H1 (cell line): ENCODE measurements around the gene WDR3. TPM values are rescaled to one million over a fixed set of nuclear protein-coding genes. Genes with fewer than 3 reads are reported as not detected.

ENCODE experiments used
- CTCF ChIA-PET: fragments of 300-600 bp; sonication (Branson Sonifier 250); formaldehyde crosslinking; loops from one replicate; lab custom pipeline; 2021; ENCODE audit not compliant: partially characterized antibody; lab: Charles Lee
- POLR2A ChIA-PET: fragments of 300-600 bp; sonication (Branson Sonifier 250); formaldehyde crosslinking; loops from one replicate; lab custom pipeline; 2021; ENCODE audit warnings: inconsistent platforms; ENCODE audit not compliant: partially characterized antibody; lab: Charles Lee
- DNase-seq, 2 experiments: peaks; one replicate each; pipeline versions ENCODE4 v3.0.0 to v3.0.0-alpha.2; 2010 to 2022; ENCODE audit warnings: low spot score in 2 of 2, low read depth in 1 of 2, mixed read lengths in 1 of 2
- FAIRE-seq: peaks from 2 replicates; lab custom pipeline; 2011; peaks lifted over from hg19 to GRCh38; lab: Jason Lieb, UNC
- H2AFZ ChIP-seq: 2 replicates; pipeline ENCODE4 v1.8.1; 2012; ENCODE audit warnings: low read length, inconsistent platforms
- H2AK5ac ChIP-seq: 2 replicates; pipeline ENCODE4 v1.6.1; 2013; ENCODE audit warnings: low read depth, low read length
- H2BK120ac ChIP-seq: replicated peaks from 2 replicates; pipeline ENCODE3; 2013; ENCODE audit warnings: low read depth, low read length, inconsistent platforms
- H2BK12ac ChIP-seq: 2 replicates; pipeline ENCODE4 v1.6.1; 2013; ENCODE audit warnings: low read depth, low read length
- H2BK15ac ChIP-seq: 2 replicates; pipeline ENCODE4 v1.6.1; 2013; ENCODE audit warnings: low read length
- H2BK20ac ChIP-seq: 2 replicates; pipeline ENCODE4 v1.6.1; 2013; ENCODE audit warnings: low read length
- H2BK5ac ChIP-seq: 2 replicates; pipeline ENCODE4 v1.6.1; 2013; ENCODE audit warnings: low read depth, low read length
- H3K14ac ChIP-seq: 2 replicates; pipeline ENCODE4 v1.6.1; 2013; ENCODE audit warnings: inconsistent platforms; ENCODE audit not compliant: insufficient read length
- H3K18ac ChIP-seq: 2 replicates; pipeline ENCODE4 v1.6.1; 2013; ENCODE audit warnings: low read length; ENCODE audit errors: extremely low read depth
- H3K23ac ChIP-seq: 2 replicates; pipeline ENCODE4 v1.6.1; 2013; ENCODE audit warnings: inconsistent platforms; ENCODE audit not compliant: insufficient read length
- H3K23me2 ChIP-seq: 2 replicates; pipeline ENCODE4 v1.6.1; 2013; ENCODE audit warnings: low read depth, low read length
- H3K27ac ChIP-seq: 2 replicates; pipeline ENCODE4 v1.6.1; 2011; ENCODE audit warnings: low read depth, low read length, inconsistent platforms
- H3K27me3 ChIP-seq, 4 experiments: replicated peaks in 1 of 4; 1 replicate in 1 of 4; 2 replicates in 3 of 4; pipeline versions ENCODE4 v1.6.1 to v1.8.1; 2011 to 2013; ENCODE audit warnings: low read length in 3 of 4, mild to moderate bottlenecking in 3 of 4, inconsistent platforms in 2 of 4, mixed read lengths in 2 of 4, moderate library complexity in 1 of 4; ENCODE audit not compliant: control insufficient read depth in 3 of 4, insufficient read depth in 3 of 4; ENCODE audit errors: extremely low read depth in 1 of 4
- H3K36me3 ChIP-seq, 4 experiments: 2 replicates each; pipeline versions ENCODE4 v1.6.1 to v1.8.1; 2011 to 2013; ENCODE audit warnings: mild to moderate bottlenecking in 4 of 4, low read length in 3 of 4, moderate library complexity in 2 of 4, control low read depth in 1 of 4, inconsistent platforms in 1 of 4; ENCODE audit not compliant: insufficient read depth in 4 of 4, control insufficient read depth in 2 of 4
- H3K4ac ChIP-seq: replicated peaks from 2 replicates; pipeline ENCODE3; 2013; ENCODE audit warnings: low read length, low read depth, mixed read lengths, inconsistent platforms; ENCODE audit not compliant: insufficient read length
- H3K4me1 ChIP-seq, 4 experiments: replicated peaks in 1 of 4; 1 replicate in 1 of 4; 2 replicates in 3 of 4; pipeline versions ENCODE4 v1.6.1 to v1.8.1; 2011 to 2013; ENCODE audit warnings: low read length in 3 of 4, inconsistent platforms in 2 of 4, mixed read lengths in 1 of 4; ENCODE audit not compliant: insufficient read depth in 4 of 4, control insufficient read depth in 3 of 4
- H3K4me2 ChIP-seq, 2 experiments: 2 replicates each; pipeline versions ENCODE4 v1.6.1 to v1.8.1; 2011 to 2013; ENCODE audit warnings: low read depth in 2 of 2, low read length in 2 of 2, control low read depth in 1 of 2, inconsistent platforms in 1 of 2, mild to moderate bottlenecking in 1 of 2; ENCODE audit not compliant: insufficient read depth in 1 of 2
- H3K4me3 ChIP-seq, 4 experiments: fragments of 200-600, 300-600 bp in 1 of 4; sonication (generic), shearing (Covaris generic), sonication (Bioruptor Twin) in 1 of 4; 2 replicates each; pipeline versions ENCODE4 v1.5.1 to v1.8.1; 2011 to 2016; ENCODE audit warnings: low read length in 4 of 4, low read depth in 3 of 4, control low read depth in 2 of 4, inconsistent platforms in 2 of 4, mild to moderate bottlenecking in 2 of 4, mixed read lengths in 1 of 4, moderate library complexity in 1 of 4; ENCODE audit not compliant: insufficient read depth in 2 of 4; ENCODE audit errors: extremely low read depth in 1 of 4
- H3K56ac ChIP-seq: replicated peaks from 2 replicates; pipeline ENCODE3; 2013; ENCODE audit warnings: low read depth, mild to moderate bottlenecking, mixed read lengths, low read length, inconsistent platforms; ENCODE audit not compliant: insufficient read length
- H3K79me1 ChIP-seq: 2 replicates; pipeline ENCODE4 v1.6.1; 2013; ENCODE audit warnings: low read depth, low read length, control low read depth
- H3K79me2 ChIP-seq, 2 experiments: 2 replicates each; pipeline versions ENCODE4 v1.6.1 to v1.8.1; 2012 to 2013; ENCODE audit warnings: low read length in 2 of 2, mild to moderate bottlenecking in 2 of 2, inconsistent platforms in 1 of 2; ENCODE audit not compliant: insufficient read depth in 2 of 2, control insufficient read depth in 1 of 2
- H3K9ac ChIP-seq, 4 experiments: replicated peaks in 1 of 4; 1 replicate in 1 of 4; 2 replicates in 3 of 4; pipeline versions ENCODE4 v1.6.1 to v1.8.1; 2011 to 2013; ENCODE audit warnings: low read depth in 3 of 4, low read length in 3 of 4, control low read depth in 2 of 4, mild to moderate bottlenecking in 2 of 4, moderate library complexity in 2 of 4, inconsistent platforms in 1 of 4; ENCODE audit errors: extremely low read depth in 1 of 4
- H3K9me3 ChIP-seq, 2 experiments: 2 replicates each; pipeline versions ENCODE4 v1.6.1 to v1.8.1; 2012 to 2013; ENCODE audit warnings: mild to moderate bottlenecking in 2 of 2, moderate library complexity in 2 of 2, control low read depth in 1 of 2, inconsistent platforms in 1 of 2, low read depth in 1 of 2, low read length in 1 of 2, mixed read lengths in 1 of 2; ENCODE audit not compliant: insufficient read depth in 2 of 2
- H4K20me1 ChIP-seq, 2 experiments: replicated peaks in 1 of 2; 2 replicates each; pipeline versions ENCODE3 to v1.8.1; 2011 to 2013; ENCODE audit warnings: inconsistent platforms in 2 of 2, low read length in 2 of 2, mild to moderate bottlenecking in 1 of 2; ENCODE audit not compliant: insufficient read depth in 2 of 2, control insufficient read depth in 1 of 2
- H4K5ac ChIP-seq: 2 replicates; pipeline ENCODE4 v1.6.1; 2013; ENCODE audit warnings: low read length, low read depth, mixed read lengths, inconsistent platforms; ENCODE audit not compliant: insufficient read length
- H4K8ac ChIP-seq: 2 replicates; pipeline ENCODE4 v1.8.0; 2013; ENCODE audit warnings: mild to moderate bottlenecking, moderate library complexity, low read length, inconsistent platforms; ENCODE audit not compliant: insufficient read depth; ENCODE audit errors: extremely low read depth
- H4K91ac ChIP-seq: replicated peaks from 2 replicates; pipeline ENCODE3; 2013; ENCODE audit warnings: low read length, mixed read lengths, inconsistent platforms; ENCODE audit not compliant: insufficient read length
- BACH1 ChIP-seq: IDR thresholded peaks from 2 replicates; pipeline ENCODE4 v1.6.1; 2012; ENCODE audit warnings: low read length, improper control_type of control experiment
- EGR1 ChIP-seq: IDR thresholded peaks from 2 replicates; pipeline ENCODE4 v1.6.1; 2011; ENCODE audit warnings: low read depth, low read length, borderline replicate concordance
- HDAC2 ChIP-seq, 2 experiments: fragments of 300-600 bp in 1 of 2; sonication (generic) in 1 of 2; IDR thresholded peaks; 2 replicates each; pipeline ENCODE4 v1.6.1; 2011 to 2012; ENCODE audit warnings: low read depth in 2 of 2, low read length in 2 of 2, mild to moderate bottlenecking in 2 of 2, moderate library complexity in 2 of 2, borderline replicate concordance in 1 of 2, inconsistent platforms in 1 of 2
- HDAC6 ChIP-seq: IDR thresholded peaks from one replicate; pipeline ENCODE4 v1.7.1; 2012; ENCODE audit warnings: low read depth, mild to moderate bottlenecking, inconsistent platforms, low read length, moderate library complexity
- KDM4A ChIP-seq: IDR thresholded peaks from one replicate; pipeline ENCODE4 v1.7.1; 2012; ENCODE audit warnings: low read depth, mild to moderate bottlenecking, moderate library complexity, low read length, inconsistent platforms; ENCODE audit not compliant: severe bottlenecking
- KDM5A ChIP-seq: fragments of 200-600 bp; IDR thresholded peaks from 2 replicates; pipeline ENCODE4 v1.7.1; 2012; ENCODE audit warnings: mild to moderate bottlenecking, low read length, inconsistent platforms, mixed read lengths
- MAFK ChIP-seq: IDR thresholded peaks from 2 replicates; pipeline ENCODE4 v1.6.1; 2012; ENCODE audit warnings: low read depth, mild to moderate bottlenecking, improper control_type of control experiment, low read length
- POU5F1 ChIP-seq: IDR thresholded peaks from 2 replicates; pipeline ENCODE4 v1.6.1; 2011; ENCODE audit warnings: low read depth, mild to moderate bottlenecking, low read length, moderate library complexity
- SIRT6 ChIP-seq: IDR thresholded peaks from one replicate; pipeline ENCODE4 v1.7.1; 2012; ENCODE audit warnings: low read length, inconsistent platforms
- SIX5 ChIP-seq: IDR thresholded peaks from 2 replicates; pipeline ENCODE4 v1.6.1; 2011; ENCODE audit warnings: mild to moderate bottlenecking, low read depth, low read length
- SRF ChIP-seq: IDR thresholded peaks from 2 replicates; pipeline ENCODE4 v1.6.1; 2011; ENCODE audit warnings: mild to moderate bottlenecking, low read depth, low read length, moderate library complexity
- TCF12 ChIP-seq: IDR thresholded peaks from 2 replicates; pipeline ENCODE4 v1.6.1; 2011; ENCODE audit warnings: low read depth, mild to moderate bottlenecking, low read length
- TEAD4 ChIP-seq: IDR thresholded peaks from 2 replicates; pipeline ENCODE4 v1.6.1; 2012; ENCODE audit warnings: low read depth, low read length, inconsistent platforms, mixed read lengths
- WGBS, 2 experiments: shearing (Covaris generic) in 1 of 2; methylation state at CpG; one replicate each; pipeline versions ENCODE4 v1.1.6 to v1.1.7; 2013 to 2015; ENCODE audit warnings: low lambda C conversion rate in 2 of 2, mixed read lengths in 2 of 2, inconsistent platforms in 1 of 2, low coverage in 1 of 2, missing lambda C conversion rate in 1 of 2; ENCODE audit not compliant: insufficient replicate concordance in 2 of 2, insufficient coverage in 1 of 2, insufficient read length in 1 of 2; ENCODE audit errors: extremely low coverage in 1 of 2, missing lambda C conversion rate in 1 of 2; 5-methylcytosine and 5-hydroxymethylcytosine counted together
- polyA plus RNA-seq, 7 experiments: library from polyadenylated mRNA; depleted of rRNA in 3 of 7; stranded (reverse) in 5 of 7; unstranded in 2 of 7; fragments of >200 nt in 5 of 7; fragments of 200-250 nt in 2 of 7; gene quantifications; 1 replicate in 5 of 7; 2 replicates in 1 of 7; 4 replicates in 1 of 7; pipeline versions ENCODE4 v1.2.1 to v1.2.3, GENCODE V29; 2011 to 2013; ENCODE audit warnings: missing spikeins in 2 of 7, mixed read lengths in 2 of 7
- total RNA-seq: library from RNA; stranded (reverse); fragmentation: NEBNext Ultra II Directional; extraction: Animal tissue kit (Norgen Biotek cat#: 25700); gene quantifications from 2 replicates; pipeline ENCODE4 v1.2.1, GENCODE V29; 2021
- TF ChIP-seq, protein P1 (sequence below): IDR thresholded peaks from 2 replicates; pipeline ENCODE4 v1.6.1; 2011; ENCODE audit warnings: low read length, improper control_type of control experiment

WDR3 gene
- total and polyA plus RNA-seq, 2 of the 8 experiments (the other 6 are each of a cell fraction or from before 2014, with no cell fraction given) = 18.2 to 67.9 TPM

- DNase-seq = no peak
- Histone ChIP-seq H3K14ac (no peak overlapping the region), H4K91ac (no peak overlapping the region), H2BK15ac (no peak overlapping the region), H3K79me1 (peaks cover 11% of the 10 kb centered on the region), H4K8ac (no peak overlapping the region), H3K4me2 (no peak overlapping the region), H3K9ac (no peak overlapping the region), H2BK120ac (no peak overlapping the region), H3K23ac (no peak overlapping the region), H2AFZ (no peak overlapping the region), H3K36me3 (peaks cover 5 to 50% (median 22%) of the 10 kb centered on the region in 4 experiments), H3K4ac (no peak overlapping the region), H4K5ac (no peak overlapping the region), H3K27me3 (no peaks in the 10 kb centered on the region), H3K56ac (no peak overlapping the region), H2BK5ac (no peak overlapping the region), H3K4me1 (peaks cover 0 to 7% (median 2%) of the 10 kb centered on the region in 4 experiments; a peak in 3 of 7 replicates), H3K4me3 (no peak overlapping the region), H3K27ac (no peak overlapping the region), H2AK5ac (no peak overlapping the region), H3K79me2 (peaks cover 25 to 45% of the 10 kb centered on the region in 2 experiments), H4K20me1 (peaks cover 9 to 12% of the 10 kb centered on the region in 2 experiments), H3K23me2 (peaks cover 9% of the 10 kb centered on the region), H2BK12ac (no peak overlapping the region), H3K9me3 (no peaks in the 10 kb centered on the region), H3K18ac (no peak overlapping the region), H2BK20ac (no peak overlapping the region)
- FAIRE-seq = no peak
- 80% methylated on average over 2 of the region's 2 CpGs; no CpG with 5 or more reads in 1 of the 2 experiments for WGBS, 2 experiments
- POLR2A ChIA-PET = no interaction called here
- CTCF ChIA-PET = interaction anchor here (0.8 kb wide), 1 partner anchor 37 kb away, joined by 3 read pairs; no protein-coding TSS in a partner anchor
- TF ChIP-seq SIX5 (no peak), BACH1 (no peak), EGR1 (no peak), MAFK (no peak), POU5F1 (no peak), HDAC6 (no peak), TEAD4 (no peak), HDAC2 (IDR thresholded peaks at IDR 0.05; ENCODE audit: borderline replicate concordance in 1 of 2, low read depth in 2 of 2, low read length in 2 of 2) (no peak), SIRT6 (no peak), TCF12 (no peak), KDM4A (no peak), KDM5A (no peak), SRF (no peak)
- TF ChIP-seq, protein P1, sequence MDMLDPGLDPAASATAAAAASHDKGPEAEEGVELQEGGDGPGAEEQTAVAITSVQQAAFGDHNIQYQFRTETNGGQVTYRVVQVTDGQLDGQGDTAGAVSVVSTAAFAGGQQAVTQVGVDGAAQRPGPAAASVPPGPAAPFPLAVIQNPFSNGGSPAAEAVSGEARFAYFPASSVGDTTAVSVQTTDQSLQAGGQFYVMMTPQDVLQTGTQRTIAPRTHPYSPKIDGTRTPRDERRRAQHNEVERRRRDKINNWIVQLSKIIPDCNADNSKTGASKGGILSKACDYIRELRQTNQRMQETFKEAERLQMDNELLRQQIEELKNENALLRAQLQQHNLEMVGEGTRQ = no peak
Measured at GRCh38 chr1:117933769-117934168, 4.2 kb downstream of the WDR3 start.
